Measurements from ENCODE around the gene CASP8. TPM values are rescaled to one million over a fixed set of nuclear protein-coding genes. Genes with fewer than 3 reads are reported as not detected.

CASP8 gene
- total and polyA plus RNA-seq, 2 of the 13 experiments (the other 11 are each of a cell fraction or from before 2014, with no cell fraction given), result 25.0 to 52.8 TPM

DNA sequence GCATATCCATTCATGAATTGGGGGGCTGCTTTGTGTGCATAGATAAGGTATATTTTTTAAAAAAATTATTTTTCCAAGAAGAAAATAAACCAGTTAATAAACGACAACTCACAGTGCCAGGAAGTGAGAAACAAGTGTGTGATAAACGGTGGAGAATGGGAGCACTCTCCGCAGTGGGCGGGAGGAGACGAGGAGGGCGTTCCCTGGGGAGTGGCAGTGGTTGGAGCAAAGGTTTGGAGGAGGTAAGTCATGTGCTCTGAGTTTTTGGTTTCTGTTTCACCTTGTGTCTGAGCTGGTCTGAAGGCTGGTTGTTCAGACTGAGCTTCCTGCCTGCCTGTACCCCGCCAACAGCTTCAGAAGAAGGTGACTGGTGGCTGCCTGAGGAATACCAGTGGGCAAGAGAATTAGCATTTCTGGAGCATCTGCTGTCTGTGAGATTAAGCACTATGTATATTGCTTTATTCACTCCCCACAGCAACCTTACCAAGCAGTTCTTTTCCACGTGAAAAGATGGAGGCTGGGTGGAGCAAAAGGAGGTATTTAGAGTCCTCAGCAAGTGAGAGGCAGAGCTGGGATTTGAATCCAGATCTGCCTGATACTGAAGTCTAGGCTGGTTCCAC is 27.0 kb upstream of the CASP8 start (continued):
- peak; percentile 67 for TF ChIP-seq ASH2L (IDR thresholded peaks at IDR 0.05; ENCODE audit: insufficient read length, low read depth, low read length)
- no peak for TF ChIP-seq ZNF749 (CRISPR knock-in tag; IDR thresholded peaks at IDR 0.05; ENCODE audit: borderline replicate concordance)
- TF ChIP-seq, protein P1, sequence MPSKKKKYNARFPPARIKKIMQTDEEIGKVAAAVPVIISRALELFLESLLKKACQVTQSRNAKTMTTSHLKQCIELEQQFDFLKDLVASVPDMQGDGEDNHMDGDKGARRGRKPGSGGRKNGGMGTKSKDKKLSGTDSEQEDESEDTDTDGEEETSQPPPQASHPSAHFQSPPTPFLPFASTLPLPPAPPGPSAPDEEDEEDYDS (CRISPR knock-in tag; IDR thresholded peaks at IDR 0.05), result peak; percentile 89
- no peak; the same call in 1 of the 2 replicates for TF ChIP-seq DPF2 (CRISPR knock-in tag; IDR thresholded peaks at IDR 0.05; ENCODE audit: borderline replicate concordance, low read depth)
- TF ChIP-seq MAZ (IDR thresholded peaks at IDR 0.05; ENCODE audit: borderline replicate concordance, low read depth, low read length), result no peak
- TF ChIP-seq MAZ (CRISPR knock-in tag; IDR thresholded peaks at IDR 0.05; ENCODE audit: low read depth), result 0 out of 2 replicates have a peak, but pooled peaks have one; percentile 32
- TF ChIP-seq, protein P2, sequence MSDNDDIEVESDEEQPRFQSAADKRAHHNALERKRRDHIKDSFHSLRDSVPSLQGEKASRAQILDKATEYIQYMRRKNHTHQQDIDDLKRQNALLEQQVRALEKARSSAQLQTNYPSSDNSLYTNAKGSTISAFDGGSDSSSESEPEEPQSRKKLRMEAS (IDR thresholded peaks at IDR 0.05), result peak; percentile 81
- TF ChIP-seq RCOR2 (CRISPR knock-in tag; IDR thresholded peaks at IDR 0.05), result 0 out of 2 replicates have a peak, but pooled peaks have one; percentile 22
- TF ChIP-seq, protein P3, sequence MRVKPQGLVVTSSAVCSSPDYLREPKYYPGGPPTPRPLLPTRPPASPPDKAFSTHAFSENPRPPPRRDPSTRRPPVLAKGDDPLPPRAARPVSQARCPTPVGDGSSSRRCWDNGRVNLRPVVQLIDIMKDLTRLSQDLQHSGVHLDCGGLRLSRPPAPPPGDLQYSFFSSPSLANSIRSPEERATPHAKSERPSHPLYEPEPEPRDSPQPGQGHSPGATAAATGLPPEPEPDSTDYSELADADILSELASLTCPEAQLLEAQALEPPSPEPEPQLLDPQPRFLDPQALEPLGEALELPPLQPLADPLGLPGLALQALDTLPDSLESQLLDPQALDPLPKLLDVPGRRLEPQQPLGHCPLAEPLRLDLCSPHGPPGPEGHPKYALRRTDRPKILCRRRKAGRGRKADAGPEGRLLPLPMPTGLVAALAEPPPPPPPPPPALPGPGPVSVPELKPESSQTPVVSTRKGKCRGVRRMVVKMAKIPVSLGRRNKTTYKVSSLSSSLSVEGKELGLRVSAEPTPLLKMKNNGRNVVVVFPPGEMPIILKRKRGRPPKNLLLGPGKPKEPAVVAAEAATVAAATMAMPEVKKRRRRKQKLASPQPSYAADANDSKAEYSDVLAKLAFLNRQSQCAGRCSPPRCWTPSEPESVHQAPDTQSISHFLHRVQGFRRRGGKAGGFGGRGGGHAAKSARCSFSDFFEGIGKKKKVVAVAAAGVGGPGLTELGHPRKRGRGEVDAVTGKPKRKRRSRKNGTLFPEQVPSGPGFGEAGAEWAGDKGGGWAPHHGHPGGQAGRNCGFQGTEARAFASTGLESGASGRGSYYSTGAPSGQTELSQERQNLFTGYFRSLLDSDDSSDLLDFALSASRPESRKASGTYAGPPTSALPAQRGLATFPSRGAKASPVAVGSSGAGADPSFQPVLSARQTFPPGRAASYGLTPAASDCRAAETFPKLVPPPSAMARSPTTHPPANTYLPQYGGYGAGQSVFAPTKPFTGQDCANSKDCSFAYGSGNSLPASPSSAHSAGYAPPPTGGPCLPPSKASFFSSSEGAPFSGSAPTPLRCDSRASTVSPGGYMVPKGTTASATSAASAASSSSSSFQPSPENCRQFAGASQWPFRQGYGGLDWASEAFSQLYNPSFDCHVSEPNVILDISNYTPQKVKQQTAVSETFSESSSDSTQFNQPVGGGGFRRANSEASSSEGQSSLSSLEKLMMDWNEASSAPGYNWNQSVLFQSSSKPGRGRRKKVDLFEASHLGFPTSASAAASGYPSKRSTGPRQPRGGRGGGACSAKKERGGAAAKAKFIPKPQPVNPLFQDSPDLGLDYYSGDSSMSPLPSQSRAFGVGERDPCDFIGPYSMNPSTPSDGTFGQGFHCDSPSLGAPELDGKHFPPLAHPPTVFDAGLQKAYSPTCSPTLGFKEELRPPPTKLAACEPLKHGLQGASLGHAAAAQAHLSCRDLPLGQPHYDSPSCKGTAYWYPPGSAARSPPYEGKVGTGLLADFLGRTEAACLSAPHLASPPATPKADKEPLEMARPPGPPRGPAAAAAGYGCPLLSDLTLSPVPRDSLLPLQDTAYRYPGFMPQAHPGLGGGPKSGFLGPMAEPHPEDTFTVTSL (CRISPR knock-in tag; IDR thresholded peaks at IDR 0.05; ENCODE audit: borderline replicate concordance), result peak; percentile 42; the same call in 1 of the 2 replicates
- TF ChIP-seq NFYC (CRISPR knock-in tag; IDR thresholded peaks at IDR 0.05), result peak; percentile 70
- TF ChIP-seq, protein P4, sequence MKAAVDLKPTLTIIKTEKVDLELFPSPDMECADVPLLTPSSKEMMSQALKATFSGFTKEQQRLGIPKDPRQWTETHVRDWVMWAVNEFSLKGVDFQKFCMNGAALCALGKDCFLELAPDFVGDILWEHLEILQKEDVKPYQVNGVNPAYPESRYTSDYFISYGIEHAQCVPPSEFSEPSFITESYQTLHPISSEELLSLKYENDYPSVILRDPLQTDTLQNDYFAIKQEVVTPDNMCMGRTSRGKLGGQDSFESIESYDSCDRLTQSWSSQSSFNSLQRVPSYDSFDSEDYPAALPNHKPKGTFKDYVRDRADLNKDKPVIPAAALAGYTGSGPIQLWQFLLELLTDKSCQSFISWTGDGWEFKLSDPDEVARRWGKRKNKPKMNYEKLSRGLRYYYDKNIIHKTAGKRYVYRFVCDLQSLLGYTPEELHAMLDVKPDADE (CRISPR knock-in tag; IDR thresholded peaks at IDR 0.05), result no peak
- no peak for TF ChIP-seq ZNF160 (CRISPR knock-in tag; IDR thresholded peaks at IDR 0.05)
- TF ChIP-seq GATA4 (IDR thresholded peaks at IDR 0.05; ENCODE audit: borderline replicate concordance, low read depth), result 0 out of 2 replicates have a peak, but pooled peaks have one; percentile 65
- TF ChIP-seq NCOA2 (CRISPR knock-in tag; IDR thresholded peaks at IDR 0.05), result peak; percentile 17
- peak; percentile 44; the same call in 1 of the 2 replicates for TF ChIP-seq SP4 (CRISPR knock-in tag; IDR thresholded peaks at IDR 0.05)
- peak; percentile 89 for TF ChIP-seq KAT8 (CRISPR knock-in tag; IDR thresholded peaks at IDR 0.05)
- no peak for TF ChIP-seq SOX6 (IDR thresholded peaks at IDR 0.05)
- 0 out of 2 replicates have a peak, but pooled peaks have one; percentile 4 for TF ChIP-seq SOX6 (CRISPR knock-in tag; IDR thresholded peaks at IDR 0.05)
- TF ChIP-seq, protein P5, sequence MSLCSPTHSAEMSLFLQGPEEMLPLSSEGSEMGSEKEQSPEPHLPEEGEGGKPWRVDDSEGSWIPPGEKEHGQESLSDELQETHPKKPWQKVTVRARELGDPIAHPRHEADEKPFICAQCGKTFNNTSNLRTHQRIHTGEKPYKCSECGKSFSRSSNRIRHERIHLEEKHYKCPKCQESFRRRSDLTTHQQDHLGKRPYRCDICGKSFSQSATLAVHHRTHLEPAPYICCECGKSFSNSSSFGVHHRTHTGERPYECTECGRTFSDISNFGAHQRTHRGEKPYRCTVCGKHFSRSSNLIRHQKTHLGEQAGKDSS (CRISPR knock-in tag; IDR thresholded peaks at IDR 0.05; ENCODE audit: borderline replicate concordance, low read depth), result peak; percentile 92
- TF ChIP-seq ZNF335 (CRISPR knock-in tag; IDR thresholded peaks at IDR 0.05), result 0 out of 2 replicates have a peak, but pooled peaks have one; percentile 45
- peak; percentile 77 for TF ChIP-seq KMT2A (CRISPR knock-in tag; IDR thresholded peaks at IDR 0.05)
- TF ChIP-seq ZNF572 (CRISPR knock-in tag; IDR thresholded peaks at IDR 0.05), result peak; percentile 92; the same call in 1 of the 2 replicates

Measured in HepG2 (cell line).